Common myeloid progenitor, CD34-positive (primary cell): ENCODE data around the gene RCOR3.
"Not testable (repeated sequence)": the region's sequence is repeated elsewhere in the genome, so short reads cannot be mapped to it uniquely, and the experiment has no call there.

Source experiments
- CTCF ChIA-PET: fragments of 350-600 bp; sonication (Branson Sonifier 250); formaldehyde crosslinking; loops from one replicate; lab custom pipeline; 2021; ENCODE audit warnings: antibody characterized with exemption; lab: Charles Lee
- POLR2A ChIA-PET: fragments of 350-600 bp; sonication (Branson Sonifier 250); formaldehyde crosslinking; loops from one replicate; lab custom pipeline; 2021; ENCODE audit warnings: antibody characterized with exemption; lab: Charles Lee
- DNase-seq, 3 donors: peaks; one replicate each; pipeline versions ENCODE4 v3.0.0 to v3.0.0-alpha.2; 2013
- H3K27ac ChIP-seq, 2 experiments: 1 replicate in 1 of 2; 2 replicates in 1 of 2; pipeline ENCODE4 v1.7.0; 2013; ENCODE audit warnings: inconsistent platforms in 2 of 2, low read length in 2 of 2, mild to moderate bottlenecking in 2 of 2, low read depth in 1 of 2, moderate library complexity in 1 of 2; ENCODE audit not compliant: severe bottlenecking in 2 of 2, insufficient read depth in 1 of 2, poor library complexity in 1 of 2
- H3K27me3 ChIP-seq, 5 experiments: replicated peaks in 2 of 5; 1 replicate in 3 of 5; 2 replicates in 2 of 5; pipeline versions ENCODE4 v1.6.1 to v1.7.0; 2013; ENCODE audit warnings: low read length in 4 of 5, mild to moderate bottlenecking in 2 of 5, moderate library complexity in 2 of 5, inconsistent platforms in 1 of 5; ENCODE audit not compliant: insufficient read depth in 5 of 5, control insufficient read depth in 4 of 5
- H3K36me3 ChIP-seq, 4 experiments: 1 replicate in 2 of 4; 2 replicates in 2 of 4; pipeline versions ENCODE4 v1.6.1 to v1.7.0; 2013; ENCODE audit warnings: low read length in 3 of 4, control low read depth in 1 of 4, mild to moderate bottlenecking in 1 of 4; ENCODE audit not compliant: control insufficient read depth in 4 of 4, insufficient read depth in 4 of 4
- H3K4me1 ChIP-seq, 4 experiments: 1 replicate in 3 of 4; 2 replicates in 1 of 4; pipeline versions ENCODE4 v1.6.1 to v1.7.1; 2013; ENCODE audit warnings: low read length in 3 of 4, mild to moderate bottlenecking in 3 of 4, control low read depth in 1 of 4, inconsistent platforms in 1 of 4, moderate library complexity in 1 of 4; ENCODE audit not compliant: control insufficient read depth in 4 of 4, insufficient read depth in 4 of 4; ENCODE audit errors: control extremely low read depth in 1 of 4
- H3K4me3 ChIP-seq, 7 experiments: 1 replicate in 4 of 7; 2 replicates in 3 of 7; pipeline versions ENCODE4 v1.5.1 to v1.7.0; 2013; ENCODE audit warnings: mild to moderate bottlenecking in 7 of 7, low read length in 6 of 7, moderate library complexity in 6 of 7, inconsistent platforms in 2 of 7, low read depth in 2 of 7, control low read depth in 1 of 7; ENCODE audit not compliant: insufficient read depth in 4 of 7, control insufficient read depth in 1 of 7; ENCODE audit errors: extremely low read depth in 1 of 7
- H3K9me3 ChIP-seq, 5 experiments: 1 replicate in 4 of 5; 2 replicates in 1 of 5; pipeline versions ENCODE4 v1.6.1 to v1.7.1; 2013; ENCODE audit warnings: low read length in 4 of 5, mild to moderate bottlenecking in 2 of 5, inconsistent platforms in 1 of 5, low read depth in 1 of 5, moderate library complexity in 1 of 5; ENCODE audit not compliant: control insufficient read depth in 4 of 5, insufficient read depth in 2 of 5; ENCODE audit errors: control extremely low read depth in 1 of 5
- WGBS: methylation state at CpG from one replicate; pipeline ENCODE4 v1.1.5; 2013; ENCODE audit not compliant: insufficient coverage; 5-methylcytosine and 5-hydroxymethylcytosine counted together

RCOR3 gene

GRCh38 chr1:211222469-211223234, 36.5 kb upstream of the RCOR3 start:
- H3K36me3 ChIP-seq, H3K4me1 ChIP-seq, H3K27ac ChIP-seq, H3K4me3 ChIP-seq, H3K9me3 ChIP-seq, DNase-seq, POLR2A ChIA-PET, CTCF ChIA-PET, H3K27me3 ChIP-seq: not testable (repeated sequence)
- WGBS = 89% methylated on average over 9 of the region's 9 CpGs

DNA sequence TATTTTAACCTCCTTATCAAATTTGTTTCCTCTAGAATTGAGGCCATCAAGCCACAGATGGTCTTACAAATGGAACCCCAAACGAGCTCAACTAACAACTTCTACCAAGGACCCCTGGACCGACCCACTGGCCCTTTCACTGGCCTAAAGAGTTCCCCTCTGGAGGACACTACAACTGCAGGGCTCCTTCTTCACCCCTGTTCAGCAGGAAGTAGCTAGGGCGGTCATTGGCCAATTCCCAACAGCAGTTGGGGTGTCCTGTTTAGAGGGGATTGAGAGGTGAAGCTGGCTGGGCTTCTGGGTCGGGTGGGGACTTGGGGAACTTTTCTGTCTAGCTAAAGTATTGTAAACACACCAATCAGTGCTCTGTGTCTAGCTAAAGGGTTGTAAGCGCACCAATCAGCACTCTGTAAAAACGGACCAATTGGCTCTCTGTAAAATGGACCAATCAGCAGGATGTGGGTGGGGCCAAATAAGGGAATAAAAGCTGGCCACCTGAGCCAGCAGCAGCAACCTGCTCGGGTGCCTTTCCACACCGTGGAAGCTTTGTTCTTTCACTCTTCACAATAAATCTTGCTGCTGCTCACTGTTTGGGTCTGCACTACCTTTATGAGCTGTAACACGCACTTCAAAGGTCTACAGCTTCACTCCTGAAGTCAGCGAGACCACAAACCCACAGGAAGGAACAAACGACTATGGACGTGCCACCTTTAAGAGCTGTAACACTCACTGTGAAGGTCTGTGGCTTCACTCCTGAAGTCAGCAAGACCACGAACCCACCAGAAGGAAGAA, 30.4 kb upstream of the RCOR3 start:
- CTCF ChIA-PET, H3K4me1 ChIP-seq, H3K9me3 ChIP-seq, H3K27me3 ChIP-seq, H3K36me3 ChIP-seq, H3K27ac ChIP-seq, POLR2A ChIA-PET: not testable (repeated sequence)
- peak; percentile 34 to 81 (median 76) for DNase-seq
- WGBS = 57% methylated on average over 7 of the region's 13 CpGs
- peak overlapping the region in 1 of 7 experiments; percentile 20 for H3K4me3 ChIP-seq

GRCh38 chr1:211229365-211229759, 29.8 kb upstream of the RCOR3 start:
- ChIA-PET CTCF (no interaction called here), POLR2A (no interaction called here)
- Histone ChIP-seq H3K9me3 (no peaks in the 10 kb centered on the region), H3K27ac (no peak overlapping the region), H3K36me3 (no peaks in the 10 kb centered on the region), H3K4me1 (peaks cover 7 to 10% (median 8%) of the 10 kb centered on the region in 4 experiments), H3K27me3 (no peaks in the 10 kb centered on the region), H3K4me3 (peak overlapping the region in 1 of 7 experiments; percentile 17)
- 24% methylated on average over 7 of the region's 7 CpGs for WGBS
- DNase-seq = peak; percentile 2 to 48 (median 37)

DNA sequence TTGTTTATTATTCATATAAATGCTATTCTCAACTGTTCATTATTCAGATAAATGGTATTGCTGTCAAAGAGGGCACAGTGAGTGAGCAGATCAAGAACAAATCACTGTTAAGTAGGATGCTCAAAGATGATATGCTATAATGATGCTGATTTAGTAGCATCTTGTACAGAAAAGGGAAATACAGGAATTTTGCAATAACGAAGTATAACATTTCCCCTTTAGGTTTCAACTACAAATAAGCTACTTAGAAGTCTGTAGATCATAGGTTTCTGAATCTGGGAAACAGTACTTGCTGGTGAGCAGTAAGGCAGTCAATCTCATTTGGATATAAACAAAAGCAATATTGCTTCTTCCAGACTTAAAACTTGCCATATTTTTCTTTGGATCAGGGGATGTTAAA, 27.3 kb upstream of the RCOR3 start:
- no peaks in the 10 kb centered on the region for H3K27me3 ChIP-seq
- POLR2A ChIA-PET = no interaction called here
- peak in 1 of 3 donors; percentile 6 for DNase-seq
- no peaks in the 10 kb centered on the region for H3K36me3 ChIP-seq
- no peak overlapping the region for H3K4me3 ChIP-seq
- H3K4me1 ChIP-seq = peaks cover 7 to 10% (median 8%) of the 10 kb centered on the region in 4 experiments
- CTCF ChIA-PET = no interaction called here
- H3K9me3 ChIP-seq = no peaks in the 10 kb centered on the region
- no peak overlapping the region for H3K27ac ChIP-seq
- no CpG with 5 or more reads among the region's 1 CpG for WGBS

DNA sequence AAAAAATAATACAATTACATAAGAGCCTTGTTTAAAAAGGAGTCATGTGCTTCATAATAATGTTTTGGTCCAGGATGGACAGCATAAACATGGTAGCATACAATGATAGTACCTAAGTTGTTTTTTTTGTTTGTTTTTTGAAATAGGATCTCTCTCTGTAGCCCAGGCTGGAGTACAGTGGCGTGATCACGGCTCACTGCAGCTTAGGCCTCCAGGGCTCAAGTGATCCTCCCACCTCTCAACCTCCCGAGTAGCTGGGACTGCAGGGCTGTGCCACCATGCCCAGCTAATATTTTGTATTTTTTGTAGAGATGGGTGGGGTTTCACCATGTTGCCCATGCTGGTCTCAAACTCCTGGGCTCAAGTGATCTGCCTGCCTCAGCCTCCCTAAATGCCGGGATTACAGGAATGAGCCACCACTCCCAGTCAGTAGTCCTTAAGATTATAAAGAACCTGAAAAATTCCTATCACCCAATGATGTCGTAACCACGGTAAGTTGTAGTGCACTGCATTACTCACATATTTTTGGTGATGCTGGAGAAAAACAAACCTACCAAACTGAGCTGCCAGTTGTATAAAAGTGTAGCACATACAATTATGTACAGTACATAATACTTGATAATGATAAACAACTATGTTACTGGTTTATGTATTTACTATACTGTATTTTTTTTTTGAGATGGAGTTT, 22.4 kb upstream of the RCOR3 start:
- H3K27ac ChIP-seq = no peak overlapping the region
- H3K4me1 ChIP-seq = no peaks in the 10 kb centered on the region
- CTCF ChIA-PET = interaction anchor here (0.7 to 0.9 kb wide), 2 partner anchors 8 to 18 kb away, joined by 3 to 4 read pairs; no protein-coding TSS in a partner anchor
- H3K36me3 ChIP-seq = no peaks in the 10 kb centered on the region
- peaks cover 0 to 2% (median 0%) of the 10 kb centered on the region in 5 experiments for H3K9me3 ChIP-seq
- no peak overlapping the region for H3K4me3 ChIP-seq
- POLR2A ChIA-PET = no interaction called here
- no peaks in the 10 kb centered on the region for H3K27me3 ChIP-seq
- 88% methylated on average over 3 of the region's 6 CpGs for WGBS
- DNase-seq = no peak

DNA sequence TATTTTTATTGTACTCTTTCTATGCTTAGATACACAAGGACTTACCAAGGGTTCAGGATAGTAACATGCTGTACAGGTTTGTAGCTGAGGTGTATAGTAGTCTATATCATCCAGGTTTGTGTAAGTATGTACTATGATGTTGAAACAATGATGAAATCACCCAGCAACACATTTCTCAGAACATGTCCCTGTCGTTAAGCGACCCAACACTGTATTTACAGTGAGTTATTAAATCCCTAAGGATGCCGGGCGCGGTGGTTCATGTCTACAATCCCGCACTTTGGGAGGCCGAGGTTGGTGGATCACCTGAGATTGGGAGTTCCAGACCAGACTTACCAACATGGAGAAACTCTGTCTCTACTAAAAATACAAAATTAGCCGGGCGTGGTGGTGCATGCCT, 21.6 kb upstream of the RCOR3 start:
- Histone ChIP-seq H3K9me3 (peaks cover 0 to 2% (median 0%) of the 10 kb centered on the region in 5 experiments), H3K27ac (no peak overlapping the region), H3K4me1 (no peaks in the 10 kb centered on the region), H3K36me3 (no peaks in the 10 kb centered on the region), H3K27me3 (no peaks in the 10 kb centered on the region), H3K4me3 (no peak overlapping the region)
- no peak for DNase-seq
- 100% methylated on average over 2 of the region's 9 CpGs for WGBS
- ChIA-PET CTCF (no interaction called here), POLR2A (no interaction called here)
